Panc1 (cell line): ENCODE results near the gene QKI. TPM values are rescaled to one million over a fixed set of nuclear protein-coding genes. Genes with fewer than 3 reads are reported as not detected.

ENCODE experiments used
- ATAC-seq: fragments of 200-7000 bp; cut with Tn5 transposase; 2 replicates; pipeline ENCODE4 v1.9.1; 2020; ENCODE audit warnings: mild to moderate bottlenecking, moderate library complexity
- BruUV-seq: library from RNA; stranded (reverse); fragments of 400-500 nt; replicated peaks from 2 replicates; lab custom pipeline; 2021; lab: Mats Ljungman, UMichigan
- CTCF ChIA-PET: fragments of 300-600 bp; sonication (Branson Sonifier 250); formaldehyde crosslinking; loops from one replicate; lab custom pipeline; 2022; ENCODE audit warnings: antibody characterized with exemption; lab: Charles Lee
- POLR2A ChIA-PET: fragments of 300-600 bp; sonication (Branson Sonifier 250); formaldehyde crosslinking; loops from one replicate; lab custom pipeline; 2022; ENCODE audit warnings: antibody characterized with exemption; lab: Charles Lee
- DNase-seq: peaks from one replicate; pipeline ENCODE4 v3.0.0-alpha.2; 2010; ENCODE audit warnings: low read depth, low spot score
- H3K27ac ChIP-seq: 2 replicates; pipeline ENCODE4 v1.5.1; 2011; ENCODE audit warnings: mild to moderate bottlenecking, low read length, inconsistent platforms
- H3K27me3 ChIP-seq: fragments of 200-500 bp; sonication (Bioruptor generic); 2 replicates; pipeline ENCODE4 v1.6.0; 2014; ENCODE audit warnings: low read length, inconsistent platforms; ENCODE audit not compliant: control insufficient read depth, insufficient read depth
- H3K36me3 ChIP-seq: fragments of 200-500 bp; sonication (Bioruptor generic); 2 replicates; pipeline ENCODE4 v1.5.1; 2014; ENCODE audit warnings: inconsistent platforms, mild to moderate bottlenecking, low read length, moderate library complexity; ENCODE audit not compliant: control insufficient read depth, insufficient read depth
- H3K4me1 ChIP-seq: 2 replicates; pipeline ENCODE4 v1.5.1; 2011; ENCODE audit warnings: inconsistent platforms, mild to moderate bottlenecking, low read length, moderate library complexity; ENCODE audit not compliant: control insufficient read depth, insufficient read depth
- H3K4me3 ChIP-seq, 2 experiments: 2 replicates each; pipeline ENCODE4 v1.5.1; 2011 to 2012; ENCODE audit warnings: low read depth in 2 of 2, low read length in 2 of 2, mild to moderate bottlenecking in 2 of 2, inconsistent platforms in 1 of 2, moderate library complexity in 1 of 2
- H3K9me3 ChIP-seq: fragments of 200-500 bp; sonication (Bioruptor generic); 2 replicates; pipeline ENCODE4 v1.5.1; 2014; ENCODE audit warnings: low read depth, mild to moderate bottlenecking, inconsistent platforms, low read length, moderate library complexity; ENCODE audit not compliant: control insufficient read depth, insufficient read depth
- POLR2AphosphoS5 ChIP-seq: IDR thresholded peaks from 2 replicates; pipeline ENCODE4 v1.6.1; 2012; ENCODE audit warnings: mild to moderate bottlenecking, low read depth, low read length, moderate library complexity
- SIN3A ChIP-seq: IDR thresholded peaks from 2 replicates; pipeline ENCODE4 v1.6.1; 2012; ENCODE audit warnings: low read depth, mild to moderate bottlenecking, low read length, moderate library complexity, borderline replicate concordance; ENCODE audit not compliant: insufficient read depth
- TCF7L2 ChIP-seq: IDR thresholded peaks from 2 replicates; pipeline ENCODE4 v1.6.1; 2011; ENCODE audit warnings: mild to moderate bottlenecking, low read depth, low read length, inconsistent platforms
- in situ Hi-C: cut with HindIII; loops from 2 replicates; pipeline ENCODE4 v1.10.0; 2016; ENCODE audit warnings: low sequenced_read_pairs, low pct_unique_long_range_greater_than_20kb
- intact Hi-C: fragments of 100-400 bp; cut with micrococcal nuclease; formaldehyde crosslinking; loops from one replicate; pipeline ENCODE4 v1.10.0; 2022; ENCODE audit not compliant: unreplicated experiment
- total RNA-seq: library from RNA; stranded (reverse); gene quantifications from one replicate; pipeline ENCODE4 v1.2.1, GENCODE V29; 2021; ENCODE audit not compliant: unreplicated experiment
- TF ChIP-seq, protein P1 (sequence below), 2 experiments: IDR thresholded peaks; 2 replicates each; pipeline ENCODE4 v1.6.1; 2011 to 2012; ENCODE audit warnings: low read depth in 2 of 2, control low read depth in 1 of 2, low read length in 1 of 2, mild to moderate bottlenecking in 1 of 2, moderate library complexity in 1 of 2; ENCODE audit not compliant: insufficient read depth in 1 of 2
- TF ChIP-seq, protein P2 (sequence below): fragments of 450-650 bp; IDR thresholded peaks from 2 replicates; pipeline ENCODE4 v1.5.1; 2017; ENCODE audit warnings: mild to moderate bottlenecking

QKI gene
- total RNA-seq, 1 experiment from 2014 or later = 176 TPM

DNA sequence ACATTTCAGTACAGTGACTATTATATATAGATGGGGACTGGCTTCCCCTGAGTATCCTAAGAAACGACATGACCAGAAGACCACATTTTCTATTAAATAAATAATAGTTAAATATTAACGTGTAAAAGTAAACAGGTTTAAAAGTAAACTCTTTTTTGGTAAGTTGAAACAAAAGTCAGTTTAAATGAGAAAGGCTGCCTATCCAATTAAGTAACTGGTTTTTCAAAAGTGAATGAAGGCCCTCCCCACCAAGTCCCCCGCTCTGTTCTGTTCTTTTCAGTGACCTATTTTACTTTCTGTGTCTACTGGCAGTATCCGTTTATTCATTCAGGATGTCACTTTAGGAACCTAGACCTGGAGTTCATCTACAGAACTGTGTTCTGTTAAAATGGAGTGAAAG lies 32.0 kb downstream of the QKI start:
- no peaks in the 10 kb centered on the region for H3K27me3 ChIP-seq
- no peaks in the 10 kb centered on the region for H3K9me3 ChIP-seq
- DNase-seq = no peak
- H3K36me3 ChIP-seq = no peaks in the 10 kb centered on the region
- no peak overlapping the region for H3K27ac ChIP-seq
- in situ Hi-C loops (no loop called here), intact Hi-C loops (no loop called here)
- TF ChIP-seq, protein P1, sequence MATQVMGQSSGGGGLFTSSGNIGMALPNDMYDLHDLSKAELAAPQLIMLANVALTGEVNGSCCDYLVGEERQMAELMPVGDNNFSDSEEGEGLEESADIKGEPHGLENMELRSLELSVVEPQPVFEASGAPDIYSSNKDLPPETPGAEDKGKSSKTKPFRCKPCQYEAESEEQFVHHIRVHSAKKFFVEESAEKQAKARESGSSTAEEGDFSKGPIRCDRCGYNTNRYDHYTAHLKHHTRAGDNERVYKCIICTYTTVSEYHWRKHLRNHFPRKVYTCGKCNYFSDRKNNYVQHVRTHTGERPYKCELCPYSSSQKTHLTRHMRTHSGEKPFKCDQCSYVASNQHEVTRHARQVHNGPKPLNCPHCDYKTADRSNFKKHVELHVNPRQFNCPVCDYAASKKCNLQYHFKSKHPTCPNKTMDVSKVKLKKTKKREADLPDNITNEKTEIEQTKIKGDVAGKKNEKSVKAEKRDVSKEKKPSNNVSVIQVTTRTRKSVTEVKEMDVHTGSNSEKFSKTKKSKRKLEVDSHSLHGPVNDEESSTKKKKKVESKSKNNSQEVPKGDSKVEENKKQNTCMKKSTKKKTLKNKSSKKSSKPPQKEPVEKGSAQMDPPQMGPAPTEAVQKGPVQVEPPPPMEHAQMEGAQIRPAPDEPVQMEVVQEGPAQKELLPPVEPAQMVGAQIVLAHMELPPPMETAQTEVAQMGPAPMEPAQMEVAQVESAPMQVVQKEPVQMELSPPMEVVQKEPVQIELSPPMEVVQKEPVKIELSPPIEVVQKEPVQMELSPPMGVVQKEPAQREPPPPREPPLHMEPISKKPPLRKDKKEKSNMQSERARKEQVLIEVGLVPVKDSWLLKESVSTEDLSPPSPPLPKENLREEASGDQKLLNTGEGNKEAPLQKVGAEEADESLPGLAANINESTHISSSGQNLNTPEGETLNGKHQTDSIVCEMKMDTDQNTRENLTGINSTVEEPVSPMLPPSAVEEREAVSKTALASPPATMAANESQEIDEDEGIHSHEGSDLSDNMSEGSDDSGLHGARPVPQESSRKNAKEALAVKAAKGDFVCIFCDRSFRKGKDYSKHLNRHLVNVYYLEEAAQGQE (IDR thresholded peaks at IDR 0.05; ENCODE audit: insufficient read depth in 1 of 2, low read depth in 2 of 2, low read length in 1 of 2) = no peak
- TF ChIP-seq, protein P2, sequence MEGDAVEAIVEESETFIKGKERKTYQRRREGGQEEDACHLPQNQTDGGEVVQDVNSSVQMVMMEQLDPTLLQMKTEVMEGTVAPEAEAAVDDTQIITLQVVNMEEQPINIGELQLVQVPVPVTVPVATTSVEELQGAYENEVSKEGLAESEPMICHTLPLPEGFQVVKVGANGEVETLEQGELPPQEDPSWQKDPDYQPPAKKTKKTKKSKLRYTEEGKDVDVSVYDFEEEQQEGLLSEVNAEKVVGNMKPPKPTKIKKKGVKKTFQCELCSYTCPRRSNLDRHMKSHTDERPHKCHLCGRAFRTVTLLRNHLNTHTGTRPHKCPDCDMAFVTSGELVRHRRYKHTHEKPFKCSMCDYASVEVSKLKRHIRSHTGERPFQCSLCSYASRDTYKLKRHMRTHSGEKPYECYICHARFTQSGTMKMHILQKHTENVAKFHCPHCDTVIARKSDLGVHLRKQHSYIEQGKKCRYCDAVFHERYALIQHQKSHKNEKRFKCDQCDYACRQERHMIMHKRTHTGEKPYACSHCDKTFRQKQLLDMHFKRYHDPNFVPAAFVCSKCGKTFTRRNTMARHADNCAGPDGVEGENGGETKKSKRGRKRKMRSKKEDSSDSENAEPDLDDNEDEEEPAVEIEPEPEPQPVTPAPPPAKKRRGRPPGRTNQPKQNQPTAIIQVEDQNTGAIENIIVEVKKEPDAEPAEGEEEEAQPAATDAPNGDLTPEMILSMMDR = no peak
- no peak for TF ChIP-seq POLR2AphosphoS5
- no peak overlapping the region for H3K4me3 ChIP-seq
- peaks cover 14% of the 10 kb centered on the region; the same call in 1 of the 2 replicates for H3K4me1 ChIP-seq
- no peak for ATAC-seq
- ChIA-PET CTCF (no interaction called here), POLR2A (interaction anchor here (0.6 kb wide), 1 partner anchor 14 kb away, joined by 3 read pairs; no protein-coding TSS in a partner anchor)
- no TSS peak for BruUV-seq

DNA sequence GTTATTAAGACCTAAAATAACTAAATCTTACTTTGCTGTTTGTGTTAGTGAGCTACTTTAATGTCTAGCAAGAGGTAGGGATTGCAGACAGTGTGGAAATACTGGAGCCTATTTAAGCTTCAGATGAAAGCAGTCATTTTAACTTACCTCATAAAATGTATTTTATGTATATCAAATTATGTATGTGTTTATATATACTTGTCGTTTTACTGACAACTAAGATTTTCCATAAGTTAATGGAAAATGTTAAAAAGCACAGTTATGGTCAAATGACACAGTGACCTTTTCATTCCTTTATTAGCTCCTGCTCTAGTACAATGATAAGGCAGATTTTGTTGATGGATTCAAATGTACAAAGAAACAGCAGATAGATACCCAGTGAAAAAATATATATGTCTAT lies 34.6 kb downstream of the QKI start:
- POLR2A ChIA-PET = no interaction called here
- intact Hi-C loops (no loop called here), in situ Hi-C loops (no loop called here)
- CTCF ChIA-PET = no interaction called here
- Histone ChIP-seq H3K4me3 (no peak overlapping the region), H3K36me3 (no peaks in the 10 kb centered on the region), H3K9me3 (no peaks in the 10 kb centered on the region), H3K27ac (no peak overlapping the region), H3K27me3 (no peaks in the 10 kb centered on the region), H3K4me1 (peaks cover 5% of the 10 kb centered on the region; the same call in 1 of the 2 replicates)
- ATAC-seq = no peak
- no TSS peak for BruUV-seq
- DNase-seq = no peak
- TF ChIP-seq POLR2AphosphoS5 (no peak), SIN3A (no peak), TCF7L2 (no peak)
- TF ChIP-seq, protein P1 (IDR thresholded peaks at IDR 0.05; ENCODE audit: insufficient read depth in 1 of 2, low read depth in 2 of 2, low read length in 1 of 2) = no peak
- TF ChIP-seq, protein P2 = no peak
